CD4-positive, alpha-beta T cell treated with Interleukin-6 for 4 hours (primary cell): ENCODE results near the gene CAPN7.

Experiments
- DNase-seq: peaks from one replicate; pipeline ENCODE4 v3.0.0-alpha.2; 2020; ENCODE audit warnings: mixed read lengths

CAPN7 gene

GRCh38 chr3:15255215-15255614 is 49.2 kb downstream of the CAPN7 start:
- no peak for DNase-seq

DNA sequence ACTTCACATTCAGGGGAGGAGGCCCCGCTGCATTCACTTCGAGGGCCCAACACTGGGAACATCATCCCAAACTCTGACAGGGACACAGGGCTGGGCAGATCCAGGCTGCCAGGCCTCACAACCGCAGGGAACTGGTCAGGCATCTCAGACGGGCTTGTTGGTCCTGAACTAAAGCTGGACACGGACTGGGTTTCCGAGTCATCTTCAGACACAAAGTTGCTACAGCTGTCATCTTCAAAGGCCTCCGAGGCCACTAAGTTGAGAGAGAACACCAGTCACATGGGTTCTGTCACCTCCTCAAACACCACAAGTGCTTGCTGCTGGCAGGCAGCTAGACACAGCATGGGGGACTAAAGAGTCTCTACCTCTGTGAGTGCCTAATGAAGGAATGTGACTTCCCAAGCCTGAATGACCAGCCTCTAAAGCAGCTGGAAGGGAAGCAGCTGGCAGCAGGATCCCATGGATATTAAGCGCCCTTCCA is 50.9 kb downstream of the CAPN7 start:
- no peak for DNase-seq

DNA sequence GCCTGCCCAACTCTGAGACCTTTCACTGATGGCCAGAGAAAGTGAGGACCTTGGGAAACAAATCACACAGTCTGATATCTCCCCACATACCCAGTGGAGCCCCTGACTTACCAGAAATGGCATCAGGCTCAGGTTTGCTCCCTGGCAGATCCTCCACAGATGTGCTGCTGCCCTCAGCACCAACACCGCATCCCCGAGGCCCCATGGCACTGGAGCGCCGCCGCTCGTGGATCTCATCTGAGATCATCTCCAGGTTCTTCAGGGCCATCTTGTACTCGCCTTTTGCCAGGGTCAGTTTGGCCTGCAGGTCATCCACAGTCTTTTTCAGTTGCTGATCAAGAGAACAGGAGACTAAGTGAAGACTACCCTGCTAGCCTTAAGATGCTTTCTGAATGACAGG is 52.7 kb downstream of the CAPN7 start:
- no peak for DNase-seq

- no peak for DNase-seq
These were observed 54.5 kb downstream of the CAPN7 start for GRCh38 chr3:15260531-15260930.

GRCh38 chr3:15261274-15261673 is 55.2 kb downstream of the CAPN7 start:
- no peak for DNase-seq

DNA sequence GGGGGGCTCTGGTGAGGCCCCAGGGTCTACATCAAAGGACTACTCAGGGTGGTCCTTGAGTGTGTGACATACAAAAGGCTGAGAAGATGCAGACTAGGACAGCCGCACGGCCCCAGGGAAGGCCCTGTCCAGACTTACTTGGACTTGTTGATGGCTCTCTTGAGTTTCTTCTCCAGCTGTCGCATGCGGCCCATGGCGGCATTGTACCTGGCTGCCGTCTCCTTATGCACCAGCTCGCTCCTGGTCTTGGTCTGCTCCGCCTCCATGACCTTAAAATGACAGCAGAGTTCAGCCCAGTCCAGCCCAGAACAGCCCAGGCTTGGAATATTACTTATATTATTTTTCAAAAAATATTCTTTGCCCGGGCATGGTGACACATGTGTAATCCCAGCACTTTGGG is 56.0 kb downstream of the CAPN7 start:
- DNase-seq: no peak

DNA sequence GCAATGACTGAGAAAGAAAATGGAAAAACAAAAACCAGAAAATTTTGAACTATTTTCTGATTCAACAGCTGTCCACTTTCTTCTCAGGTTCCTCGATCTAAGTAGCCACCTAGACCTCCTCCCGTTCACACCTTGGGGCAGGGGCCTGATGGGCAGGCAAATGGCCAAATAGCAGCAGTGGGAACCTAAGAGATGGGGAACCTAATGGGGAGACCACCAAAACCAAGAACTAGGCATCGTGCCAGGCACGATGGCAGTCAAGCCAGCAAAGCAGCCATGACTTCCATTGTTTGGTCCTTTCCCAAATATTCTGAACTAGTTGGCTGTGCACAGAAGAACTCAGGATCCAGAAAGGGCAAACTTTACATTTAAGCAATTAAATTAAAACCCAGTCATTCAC is 57.1 kb downstream of the CAPN7 start:
- no peak for DNase-seq

- no peak for DNase-seq
These were observed 57.9 kb downstream of the CAPN7 start for GRCh38 chr3:15263926-15264325.

DNA sequence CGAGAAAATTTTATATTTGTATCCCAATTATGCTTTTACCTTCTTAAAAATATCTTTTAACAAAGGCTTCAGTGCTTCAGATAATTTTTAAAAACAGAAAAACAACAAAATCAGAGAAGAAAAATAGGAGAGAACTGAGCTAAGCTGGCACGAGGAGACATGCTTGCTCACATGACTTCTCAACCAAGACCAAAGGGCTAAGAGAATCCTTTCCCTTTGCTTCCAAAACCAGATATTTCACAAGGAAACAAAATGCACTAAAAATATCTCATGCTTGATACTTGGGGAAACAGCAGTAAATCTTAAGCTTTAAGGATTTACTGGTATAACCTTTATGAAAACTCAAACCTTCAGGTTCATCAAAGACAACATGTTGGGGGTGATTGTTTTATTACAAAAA is 58.4 kb downstream of the CAPN7 start:
- DNase-seq: no peak

- no peak for DNase-seq
These were observed 59.8 kb downstream of the CAPN7 start for GRCh38 chr3:15265655-15266509.

DNA sequence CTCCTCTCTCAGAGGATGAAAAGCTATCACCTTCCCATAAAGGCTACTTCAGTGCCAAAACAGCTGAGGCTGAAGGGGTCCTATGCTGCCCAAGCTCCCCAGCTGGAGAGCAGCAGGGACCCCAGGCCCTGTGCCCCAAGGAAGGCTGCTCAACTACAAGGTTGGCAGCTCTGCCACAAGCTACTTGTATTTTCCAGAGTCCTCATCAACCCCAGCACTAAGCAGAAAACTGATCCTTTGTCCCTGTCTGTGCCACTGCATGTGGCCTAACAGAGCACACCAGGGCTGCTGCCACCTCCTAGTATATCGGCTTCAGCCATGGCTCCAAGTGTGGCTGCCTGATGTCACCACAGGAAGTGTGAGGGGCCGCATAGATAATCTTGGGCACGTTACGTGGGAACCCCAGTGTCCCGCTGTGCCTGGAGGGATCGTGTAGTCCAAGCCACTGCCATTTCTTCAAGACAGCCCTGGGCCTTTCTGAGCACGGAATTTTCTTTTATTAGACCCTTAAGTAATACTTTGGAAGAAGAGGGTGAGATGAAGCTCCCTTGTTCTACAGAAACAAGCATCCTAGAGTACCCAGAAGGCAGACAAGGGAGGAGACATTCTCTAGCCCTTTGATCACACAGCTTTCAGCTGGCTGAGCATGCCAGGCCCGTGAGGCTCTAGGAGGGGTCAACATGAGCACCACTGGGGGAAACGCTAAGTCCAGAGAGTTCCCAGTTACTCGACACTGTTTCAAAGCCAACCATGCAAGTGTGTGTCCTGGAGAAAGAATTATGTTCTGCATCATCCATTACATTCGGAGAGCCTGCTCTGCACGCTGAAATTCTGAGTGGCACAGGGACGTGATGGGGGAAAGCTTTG is 60.7 kb downstream of the CAPN7 start:
- DNase-seq: no peak

- DNase-seq: no peak
These were observed 61.5 kb downstream of the CAPN7 start for GRCh38 chr3:15267502-15267901.

GRCh38 chr3:15268033-15268631 is 62.1 kb downstream of the CAPN7 start:
- DNase-seq: peak; percentile 91

DNA sequence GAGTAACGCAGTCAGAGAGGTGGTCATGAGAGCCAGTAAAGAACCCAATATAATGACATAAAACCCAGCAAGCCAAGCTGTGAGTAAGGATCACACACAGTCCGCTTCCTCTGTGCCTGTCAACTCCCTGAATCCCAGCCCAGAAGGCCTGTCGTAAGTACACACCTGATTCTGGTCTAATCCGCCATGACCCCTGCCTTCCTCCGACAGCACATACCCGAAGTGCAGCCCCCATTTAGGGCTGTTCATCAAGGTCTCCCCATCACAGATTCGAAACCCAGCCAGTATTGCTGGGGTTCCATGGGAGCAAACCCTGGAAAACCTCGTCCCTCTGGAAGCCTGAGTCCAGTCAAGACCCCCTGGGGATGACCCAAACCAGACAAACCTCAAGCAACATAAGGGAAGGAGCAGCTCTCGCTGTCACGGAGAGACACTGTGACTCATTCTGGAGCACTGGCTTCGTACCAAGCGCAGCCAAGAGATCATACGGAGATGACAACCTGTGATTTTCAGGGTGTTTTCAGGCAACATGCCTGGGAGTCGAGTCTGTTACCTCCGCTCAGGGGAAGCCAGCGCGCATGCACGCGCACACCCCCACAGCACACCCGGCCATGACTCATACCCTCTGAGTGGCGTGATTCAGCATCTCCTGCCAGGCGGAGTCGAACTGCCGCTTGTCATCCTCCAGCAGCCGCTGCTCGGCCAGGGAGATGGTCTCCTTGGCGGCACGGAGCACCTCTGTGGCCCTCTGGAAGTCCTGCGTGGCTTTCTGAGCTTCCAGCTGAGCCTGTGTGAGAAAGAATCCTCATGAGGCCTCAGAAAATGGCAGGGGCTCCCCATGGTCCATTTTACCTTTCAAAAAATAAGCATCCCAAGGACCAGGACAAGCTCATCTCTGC is 63.3 kb downstream of the CAPN7 start:
- peak; percentile 93 for DNase-seq

DNA sequence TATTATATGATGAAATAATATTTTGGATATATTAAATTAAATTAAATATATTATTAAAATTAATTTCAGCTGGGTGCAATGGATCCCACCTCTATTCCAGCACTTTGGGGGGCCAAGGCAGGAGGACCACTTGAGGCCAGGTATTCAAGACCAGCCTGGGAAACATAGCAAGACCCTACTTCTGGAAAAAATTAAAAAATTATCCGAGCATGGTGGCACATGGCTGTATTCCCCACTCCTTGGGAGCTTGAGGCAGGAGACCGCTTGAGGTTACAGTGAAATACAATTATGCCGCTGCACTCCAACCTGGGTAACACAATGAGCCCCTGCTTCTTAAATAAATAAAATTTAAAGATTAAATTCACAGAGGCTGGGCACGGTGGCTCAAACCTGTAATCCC is 65.0 kb downstream of the CAPN7 start:
- DNase-seq: no peak

- DNase-seq: peak; percentile 89
These were observed 65.8 kb downstream of the CAPN7 start for GRCh38 chr3:15271785-15272381.

GRCh38 chr3:15272426-15273196 is 66.6 kb downstream of the CAPN7 start:
- DNase-seq: no peak

GRCh38 chr3:15273227-15273626 is 67.2 kb downstream of the CAPN7 start:
- no peak for DNase-seq

DNA sequence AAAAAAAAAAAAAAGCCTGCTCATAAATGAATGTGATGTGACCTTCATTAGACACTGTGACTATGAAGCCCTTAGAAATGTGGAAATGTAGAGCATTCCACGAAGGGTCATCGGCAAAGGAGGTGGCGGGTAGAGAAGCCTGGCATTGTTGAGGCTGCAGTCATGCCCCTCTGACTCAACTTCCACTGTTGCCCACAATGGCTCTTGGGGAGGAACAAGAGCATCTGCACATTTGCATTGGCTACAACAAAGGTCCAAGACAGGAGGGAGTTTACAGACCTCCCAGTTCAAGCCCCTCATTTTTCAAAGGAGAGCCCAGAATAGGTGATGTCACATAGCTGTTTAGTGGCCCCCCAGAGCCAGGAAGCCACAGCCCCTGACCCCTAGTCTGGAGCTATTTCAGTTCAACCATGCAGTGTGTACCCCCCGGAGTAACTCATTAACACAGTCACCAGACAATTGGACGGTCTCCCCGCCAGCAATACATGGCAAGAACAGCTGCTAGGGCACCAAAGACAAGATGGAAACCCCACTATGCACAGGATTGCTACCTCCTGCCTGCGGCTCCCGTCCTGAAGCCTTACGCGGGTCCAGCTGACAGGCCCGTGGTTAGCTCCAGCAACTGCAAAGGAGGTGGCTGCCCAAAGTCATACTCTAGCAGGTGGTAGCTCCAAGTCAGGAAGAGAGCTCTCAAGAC is 70.1 kb downstream of the CAPN7 start:
- DNase-seq: no peak

- no peak for DNase-seq
These were observed 71.9 kb downstream of the CAPN7 start for GRCh38 chr3:15277861-15278500.
